ENCODE measurements around the gene VEGFA.
"Not testable (repeated sequence)": the region's sequence is repeated elsewhere in the genome, so short reads cannot be mapped to it uniquely, and the experiment has no call there.

Gene VEGFA

DNA sequence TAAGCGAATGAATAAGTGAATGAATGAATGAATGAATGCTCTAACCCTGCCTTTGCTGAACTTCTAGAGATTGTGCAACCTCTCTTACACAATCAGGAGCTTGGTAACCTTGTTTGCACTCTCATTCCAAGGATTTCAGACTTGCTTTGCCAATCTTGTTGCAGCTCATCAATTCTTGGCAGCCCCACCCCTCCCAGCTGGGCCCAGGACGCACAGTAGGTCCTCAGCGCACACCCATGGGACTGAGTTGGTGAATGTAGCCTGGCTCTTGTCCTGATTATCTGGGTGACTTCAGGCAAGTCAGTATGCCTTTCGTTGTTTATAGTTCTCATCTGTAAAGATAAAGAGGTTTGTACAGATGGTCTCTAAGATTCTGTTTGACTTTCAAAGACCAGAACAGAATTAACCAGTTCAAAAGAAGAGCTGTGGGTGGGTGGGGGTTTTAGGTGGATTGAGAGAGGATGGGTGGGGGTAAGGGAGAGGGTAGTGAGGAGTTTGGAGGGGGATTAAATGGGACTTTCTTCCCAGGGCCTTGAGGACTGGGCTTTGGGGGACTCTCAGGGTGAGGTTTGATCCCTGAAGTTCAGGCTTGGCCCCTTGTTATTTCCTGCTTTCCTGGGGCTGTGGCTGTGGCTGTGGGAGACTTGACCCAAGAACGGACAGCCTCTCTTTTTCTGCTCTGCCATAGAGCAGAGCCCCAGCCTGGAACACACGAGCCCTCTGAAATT is 33.2 kb downstream of the VEGFA start:
- no peak for DNase-seq (ENCODE audit: low read depth in 2 of 2)

- DNase-seq (ENCODE audit: low read depth in 2 of 2): no peak
Observed at GRCh38 chr6:43803783-43804549, 34.0 kb downstream of the VEGFA start.

- DNase-seq (ENCODE audit: low read depth in 2 of 2): no peak
Observed at GRCh38 chr6:43804550-43805223, 34.7 kb downstream of the VEGFA start.

- DNase-seq (ENCODE audit: low read depth in 2 of 2): no peak
Observed at GRCh38 chr6:43805699-43806042, 35.7 kb downstream of the VEGFA start.

- DNase-seq (ENCODE audit: low read depth in 2 of 2): no peak
Observed at GRCh38 chr6:43806043-43806757, 36.2 kb downstream of the VEGFA start.

- DNase-seq (ENCODE audit: low read depth in 2 of 2): no peak
Observed at GRCh38 chr6:43806758-43807227, 36.8 kb downstream of the VEGFA start.

GRCh38 chr6:43807228-43808061 is 37.4 kb downstream of the VEGFA start:
- no peak for DNase-seq (ENCODE audit: low read depth in 2 of 2)

- no peak for DNase-seq (ENCODE audit: low read depth in 2 of 2)
Observed at GRCh38 chr6:43808412-43808811, 38.4 kb downstream of the VEGFA start.

DNA sequence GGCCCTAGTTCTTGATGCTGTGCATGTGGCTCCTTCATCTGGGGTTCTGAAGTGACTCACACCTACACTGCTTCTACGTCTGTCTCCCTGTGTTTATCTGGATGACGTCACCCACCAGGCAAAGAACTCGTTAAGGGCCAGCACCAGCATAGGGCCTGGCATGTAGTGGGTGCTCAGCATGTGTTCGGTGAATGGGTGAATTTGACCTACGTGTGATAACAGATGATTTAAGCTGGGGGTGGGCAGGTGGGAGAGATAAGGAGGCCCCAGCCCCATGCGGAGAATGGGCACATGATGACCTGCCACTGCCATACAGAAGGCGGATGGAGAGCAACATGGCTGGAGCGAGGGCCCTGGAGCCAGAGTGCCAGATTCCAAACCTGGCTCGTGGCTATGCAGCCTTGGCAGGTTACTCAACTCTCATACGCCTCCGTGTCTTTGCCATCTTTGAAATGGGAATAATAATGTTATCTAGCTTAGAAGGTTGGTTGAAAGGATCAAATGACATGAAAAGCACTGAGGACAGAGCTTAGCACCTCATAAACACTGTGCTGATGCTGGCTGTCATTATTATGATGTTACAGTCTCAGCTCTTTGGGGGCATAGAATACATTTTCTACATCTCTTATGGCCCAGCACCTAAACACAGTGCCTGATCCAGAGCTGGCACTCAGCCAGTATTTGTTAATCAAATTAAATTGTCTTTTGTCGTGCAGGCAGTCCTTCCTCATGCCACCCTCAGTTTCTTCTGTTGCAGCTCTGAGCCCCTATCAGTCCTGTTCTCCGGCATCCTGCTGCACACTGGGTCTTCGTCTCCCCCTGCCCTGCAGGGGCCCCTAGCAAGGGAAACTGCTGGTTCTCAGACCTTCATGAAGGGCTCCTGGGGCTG is 39.6 kb downstream of the VEGFA start:
- DNase-seq (ENCODE audit: low read depth in 2 of 2): no peak

- no peak for DNase-seq (ENCODE audit: low read depth in 2 of 2)
Observed at GRCh38 chr6:43810965-43811732, 41.1 kb downstream of the VEGFA start.

- DNase-seq (ENCODE audit: low read depth in 2 of 2): no peak
Observed at GRCh38 chr6:43811733-43812099, 41.7 kb downstream of the VEGFA start.

DNA sequence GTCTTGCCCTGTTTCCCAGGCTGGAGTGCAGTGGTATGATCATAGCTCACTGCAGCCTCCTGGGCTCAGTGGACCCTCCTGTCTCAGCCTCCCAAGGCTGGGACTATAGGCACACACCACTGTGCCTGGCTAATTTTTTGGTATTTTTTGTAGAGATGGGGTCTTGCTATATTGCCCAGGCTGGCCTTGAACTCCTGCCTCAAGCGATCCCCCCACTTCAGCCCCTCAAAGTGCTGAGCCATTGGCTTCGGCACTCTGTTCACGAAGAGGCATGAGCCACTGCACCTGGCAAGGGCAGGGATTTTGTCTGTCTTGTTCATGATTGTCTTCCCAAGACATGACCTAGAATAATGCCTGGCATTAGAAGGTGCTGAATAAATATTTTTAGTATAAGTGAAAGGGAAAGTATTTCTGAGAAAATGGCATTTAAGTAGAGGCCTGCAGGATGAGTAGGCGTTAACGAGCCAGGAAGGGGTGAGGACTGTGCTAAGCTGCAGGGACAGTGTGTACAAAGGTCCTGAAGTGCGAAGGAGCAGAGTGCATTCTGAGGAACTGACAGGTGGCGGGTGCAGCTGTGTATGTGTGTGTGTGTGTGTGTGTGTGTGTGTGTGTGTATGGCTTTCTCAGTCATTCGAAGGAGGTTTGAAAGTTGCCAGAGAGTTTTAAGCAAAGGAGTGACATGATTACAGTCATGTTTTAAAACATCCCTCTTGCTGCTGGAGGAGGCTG is 43.0 kb downstream of the VEGFA start:
- no peak for DNase-seq (ENCODE audit: low read depth in 2 of 2)

GRCh38 chr6:43814111-43814510 is 44.1 kb downstream of the VEGFA start:
- no peak for DNase-seq (ENCODE audit: low read depth in 2 of 2)

DNA sequence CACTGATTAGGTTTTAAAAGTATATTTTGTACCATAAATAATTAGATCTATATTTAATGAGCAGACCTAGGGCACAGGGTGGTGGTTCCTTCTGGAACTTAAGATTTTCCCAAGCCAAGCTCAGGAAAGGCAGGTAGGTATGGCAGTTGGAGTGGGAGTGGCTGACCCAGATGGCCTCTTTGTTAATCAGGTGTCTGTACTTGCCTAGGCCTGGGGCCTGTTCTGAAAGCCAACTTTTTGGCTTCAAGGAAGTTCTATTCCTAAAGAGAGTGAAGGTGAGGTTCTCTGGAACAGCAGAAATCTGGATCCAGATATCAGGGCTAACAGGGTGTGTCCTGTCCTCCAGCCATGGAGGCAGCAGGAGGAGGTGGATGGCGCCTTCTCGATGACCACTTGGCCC is 44.9 kb downstream of the VEGFA start:
- no peak for DNase-seq (ENCODE audit: low read depth in 2 of 2)

- DNase-seq (ENCODE audit: low read depth in 2 of 2): no peak
Observed at GRCh38 chr6:43817192-43817591, 47.2 kb downstream of the VEGFA start.

GRCh38 chr6:43818973-43819372 is 49.0 kb downstream of the VEGFA start:
- not testable (repeated sequence) for DNase-seq (ENCODE audit: low read depth in 2 of 2)

GRCh38 chr6:43819958-43820357 is 49.9 kb downstream of the VEGFA start:
- DNase-seq (ENCODE audit: low read depth in 2 of 2): no peak

DNA sequence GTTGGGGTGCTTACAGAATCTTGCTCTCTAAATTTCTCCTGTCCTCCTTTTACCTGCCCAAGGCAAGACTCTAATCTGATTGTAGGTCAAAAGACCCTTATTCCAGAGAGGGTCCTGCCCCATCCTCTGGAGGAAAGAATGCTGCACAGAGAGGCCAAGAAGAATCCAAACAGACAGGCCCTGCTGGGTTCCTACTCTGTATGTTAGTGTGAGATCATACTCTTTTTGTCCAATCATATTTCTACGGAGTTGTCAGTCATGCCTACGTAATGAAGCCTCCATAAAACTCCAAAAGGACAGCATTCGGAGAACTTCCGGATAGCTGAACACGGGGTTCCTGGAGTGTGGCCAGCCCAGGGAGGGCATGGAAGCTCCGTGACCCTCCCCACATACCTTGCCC is 50.5 kb downstream of the VEGFA start:
- no peak for DNase-seq (ENCODE audit: low read depth in 2 of 2)

Data from stimulated activated CD8-positive, alpha-beta memory T cell treated with anti-CD3 and anti-CD28 coated beads, Interleukin-7, amount 100 ng/mL, for 1 hour (primary cell).